H1 (cell line): ENCODE results near the gene ZBTB9. TPM values are rescaled to one million over a fixed set of nuclear protein-coding genes. Genes with fewer than 3 reads are reported as not detected.

Experiments used
- CTCF ChIA-PET: fragments of 300-600 bp; sonication (Branson Sonifier 250); formaldehyde crosslinking; loops from one replicate; lab custom pipeline; 2021; ENCODE audit not compliant: partially characterized antibody; lab: Charles Lee
- POLR2A ChIA-PET: fragments of 300-600 bp; sonication (Branson Sonifier 250); formaldehyde crosslinking; loops from one replicate; lab custom pipeline; 2021; ENCODE audit warnings: inconsistent platforms; ENCODE audit not compliant: partially characterized antibody; lab: Charles Lee
- DNase-seq, 2 experiments: peaks; one replicate each; pipeline versions ENCODE4 v3.0.0 to v3.0.0-alpha.2; 2010 to 2022; ENCODE audit warnings: low spot score in 2 of 2, low read depth in 1 of 2, mixed read lengths in 1 of 2
- FAIRE-seq: peaks from 2 replicates; lab custom pipeline; 2011; peaks lifted over from hg19 to GRCh38; lab: Jason Lieb, UNC
- H2AFZ ChIP-seq: 2 replicates; pipeline ENCODE4 v1.8.1; 2012; ENCODE audit warnings: low read length, inconsistent platforms
- H2AK5ac ChIP-seq: 2 replicates; pipeline ENCODE4 v1.6.1; 2013; ENCODE audit warnings: low read depth, low read length
- H2BK120ac ChIP-seq: replicated peaks from 2 replicates; pipeline ENCODE3; 2013; ENCODE audit warnings: low read depth, low read length, inconsistent platforms
- H2BK12ac ChIP-seq: 2 replicates; pipeline ENCODE4 v1.6.1; 2013; ENCODE audit warnings: low read depth, low read length
- H2BK15ac ChIP-seq: 2 replicates; pipeline ENCODE4 v1.6.1; 2013; ENCODE audit warnings: low read length
- H2BK20ac ChIP-seq: 2 replicates; pipeline ENCODE4 v1.6.1; 2013; ENCODE audit warnings: low read length
- H2BK5ac ChIP-seq: 2 replicates; pipeline ENCODE4 v1.6.1; 2013; ENCODE audit warnings: low read depth, low read length
- H3K14ac ChIP-seq: 2 replicates; pipeline ENCODE4 v1.6.1; 2013; ENCODE audit warnings: inconsistent platforms; ENCODE audit not compliant: insufficient read length
- H3K18ac ChIP-seq: 2 replicates; pipeline ENCODE4 v1.6.1; 2013; ENCODE audit warnings: low read length; ENCODE audit errors: extremely low read depth
- H3K23ac ChIP-seq: 2 replicates; pipeline ENCODE4 v1.6.1; 2013; ENCODE audit warnings: inconsistent platforms; ENCODE audit not compliant: insufficient read length
- H3K23me2 ChIP-seq: 2 replicates; pipeline ENCODE4 v1.6.1; 2013; ENCODE audit warnings: low read depth, low read length
- H3K27ac ChIP-seq: 2 replicates; pipeline ENCODE4 v1.6.1; 2011; ENCODE audit warnings: low read depth, low read length, inconsistent platforms
- H3K27me3 ChIP-seq, 4 experiments: replicated peaks in 1 of 4; 1 replicate in 1 of 4; 2 replicates in 3 of 4; pipeline versions ENCODE4 v1.6.1 to v1.8.1; 2011 to 2013; ENCODE audit warnings: low read length in 3 of 4, mild to moderate bottlenecking in 3 of 4, inconsistent platforms in 2 of 4, mixed read lengths in 2 of 4, moderate library complexity in 1 of 4; ENCODE audit not compliant: control insufficient read depth in 3 of 4, insufficient read depth in 3 of 4; ENCODE audit errors: extremely low read depth in 1 of 4
- H3K36me3 ChIP-seq, 4 experiments: 2 replicates each; pipeline versions ENCODE4 v1.6.1 to v1.8.1; 2011 to 2013; ENCODE audit warnings: mild to moderate bottlenecking in 4 of 4, low read length in 3 of 4, moderate library complexity in 2 of 4, control low read depth in 1 of 4, inconsistent platforms in 1 of 4; ENCODE audit not compliant: insufficient read depth in 4 of 4, control insufficient read depth in 2 of 4
- H3K4ac ChIP-seq: replicated peaks from 2 replicates; pipeline ENCODE3; 2013; ENCODE audit warnings: low read length, low read depth, mixed read lengths, inconsistent platforms; ENCODE audit not compliant: insufficient read length
- H3K4me1 ChIP-seq, 4 experiments: replicated peaks in 1 of 4; 1 replicate in 1 of 4; 2 replicates in 3 of 4; pipeline versions ENCODE4 v1.6.1 to v1.8.1; 2011 to 2013; ENCODE audit warnings: low read length in 3 of 4, inconsistent platforms in 2 of 4, mixed read lengths in 1 of 4; ENCODE audit not compliant: insufficient read depth in 4 of 4, control insufficient read depth in 3 of 4
- H3K4me2 ChIP-seq, 2 experiments: 2 replicates each; pipeline versions ENCODE4 v1.6.1 to v1.8.1; 2011 to 2013; ENCODE audit warnings: low read depth in 2 of 2, low read length in 2 of 2, control low read depth in 1 of 2, inconsistent platforms in 1 of 2, mild to moderate bottlenecking in 1 of 2; ENCODE audit not compliant: insufficient read depth in 1 of 2
- H3K4me3 ChIP-seq, 4 experiments: fragments of 200-600, 300-600 bp in 1 of 4; sonication (generic), shearing (Covaris generic), sonication (Bioruptor Twin) in 1 of 4; 2 replicates each; pipeline versions ENCODE4 v1.5.1 to v1.8.1; 2011 to 2016; ENCODE audit warnings: low read length in 4 of 4, low read depth in 3 of 4, control low read depth in 2 of 4, inconsistent platforms in 2 of 4, mild to moderate bottlenecking in 2 of 4, mixed read lengths in 1 of 4, moderate library complexity in 1 of 4; ENCODE audit not compliant: insufficient read depth in 2 of 4; ENCODE audit errors: extremely low read depth in 1 of 4
- H3K56ac ChIP-seq: replicated peaks from 2 replicates; pipeline ENCODE3; 2013; ENCODE audit warnings: low read depth, mild to moderate bottlenecking, mixed read lengths, low read length, inconsistent platforms; ENCODE audit not compliant: insufficient read length
- H3K79me1 ChIP-seq: 2 replicates; pipeline ENCODE4 v1.6.1; 2013; ENCODE audit warnings: low read depth, low read length, control low read depth
- H3K79me2 ChIP-seq, 2 experiments: 2 replicates each; pipeline versions ENCODE4 v1.6.1 to v1.8.1; 2012 to 2013; ENCODE audit warnings: low read length in 2 of 2, mild to moderate bottlenecking in 2 of 2, inconsistent platforms in 1 of 2; ENCODE audit not compliant: insufficient read depth in 2 of 2, control insufficient read depth in 1 of 2
- H3K9ac ChIP-seq, 4 experiments: replicated peaks in 1 of 4; 1 replicate in 1 of 4; 2 replicates in 3 of 4; pipeline versions ENCODE4 v1.6.1 to v1.8.1; 2011 to 2013; ENCODE audit warnings: low read depth in 3 of 4, low read length in 3 of 4, control low read depth in 2 of 4, mild to moderate bottlenecking in 2 of 4, moderate library complexity in 2 of 4, inconsistent platforms in 1 of 4; ENCODE audit errors: extremely low read depth in 1 of 4
- H3K9me3 ChIP-seq, 2 experiments: 2 replicates each; pipeline versions ENCODE4 v1.6.1 to v1.8.1; 2012 to 2013; ENCODE audit warnings: mild to moderate bottlenecking in 2 of 2, moderate library complexity in 2 of 2, control low read depth in 1 of 2, inconsistent platforms in 1 of 2, low read depth in 1 of 2, low read length in 1 of 2, mixed read lengths in 1 of 2; ENCODE audit not compliant: insufficient read depth in 2 of 2
- H4K20me1 ChIP-seq, 2 experiments: replicated peaks in 1 of 2; 2 replicates each; pipeline versions ENCODE3 to v1.8.1; 2011 to 2013; ENCODE audit warnings: inconsistent platforms in 2 of 2, low read length in 2 of 2, mild to moderate bottlenecking in 1 of 2; ENCODE audit not compliant: insufficient read depth in 2 of 2, control insufficient read depth in 1 of 2
- H4K5ac ChIP-seq: 2 replicates; pipeline ENCODE4 v1.6.1; 2013; ENCODE audit warnings: low read length, low read depth, mixed read lengths, inconsistent platforms; ENCODE audit not compliant: insufficient read length
- H4K8ac ChIP-seq: 2 replicates; pipeline ENCODE4 v1.8.0; 2013; ENCODE audit warnings: mild to moderate bottlenecking, moderate library complexity, low read length, inconsistent platforms; ENCODE audit not compliant: insufficient read depth; ENCODE audit errors: extremely low read depth
- H4K91ac ChIP-seq: replicated peaks from 2 replicates; pipeline ENCODE3; 2013; ENCODE audit warnings: low read length, mixed read lengths, inconsistent platforms; ENCODE audit not compliant: insufficient read length
- ATF3 ChIP-seq: IDR thresholded peaks from 2 replicates; pipeline ENCODE4 v1.6.1; 2011; ENCODE audit warnings: low read depth, mild to moderate bottlenecking, low read length; ENCODE audit not compliant: insufficient read depth
- CBX8 ChIP-seq: fragments of 300-800, 300-1000 bp; sonication (generic); IDR thresholded peaks from 2 replicates; pipeline ENCODE4 v1.7.1; 2016; ENCODE audit warnings: low read depth, low read length, borderline replicate concordance
- CREB1 ChIP-seq: IDR thresholded peaks from 2 replicates; pipeline ENCODE4 v1.6.1; 2012; ENCODE audit warnings: inconsistent platforms
- GABPA ChIP-seq: IDR thresholded peaks from 2 replicates; pipeline ENCODE4 v1.6.1; 2011; ENCODE audit warnings: mild to moderate bottlenecking, low read length, moderate library complexity, borderline replicate concordance; ENCODE audit not compliant: insufficient read depth
- POU5F1 ChIP-seq: IDR thresholded peaks from 2 replicates; pipeline ENCODE4 v1.6.1; 2011; ENCODE audit warnings: low read depth, mild to moderate bottlenecking, low read length, moderate library complexity
- RFX5 ChIP-seq: IDR thresholded peaks from 2 replicates; pipeline ENCODE4 v1.6.1; 2011; ENCODE audit warnings: low read depth, low read length, improper control_type of control experiment, borderline replicate concordance
- SIRT6 ChIP-seq: IDR thresholded peaks from one replicate; pipeline ENCODE4 v1.7.1; 2012; ENCODE audit warnings: low read length, inconsistent platforms
- SIX5 ChIP-seq: IDR thresholded peaks from 2 replicates; pipeline ENCODE4 v1.6.1; 2011; ENCODE audit warnings: mild to moderate bottlenecking, low read depth, low read length
- SP1 ChIP-seq: IDR thresholded peaks from 2 replicates; pipeline ENCODE4 v1.6.1; 2011; ENCODE audit warnings: low read depth, low read length
- SP4 ChIP-seq: IDR thresholded peaks from 2 replicates; pipeline ENCODE4 v1.6.1; 2012; ENCODE audit warnings: low read length, inconsistent platforms
- YY1 ChIP-seq: IDR thresholded peaks from 2 replicates; pipeline ENCODE4 v1.6.1; 2011; ENCODE audit warnings: low read depth, mild to moderate bottlenecking, low read length
- WGBS, 2 experiments: shearing (Covaris generic) in 1 of 2; methylation state at CpG; one replicate each; pipeline versions ENCODE4 v1.1.6 to v1.1.7; 2013 to 2015; ENCODE audit warnings: low lambda C conversion rate in 2 of 2, mixed read lengths in 2 of 2, inconsistent platforms in 1 of 2, low coverage in 1 of 2, missing lambda C conversion rate in 1 of 2; ENCODE audit not compliant: insufficient replicate concordance in 2 of 2, insufficient coverage in 1 of 2, insufficient read length in 1 of 2; ENCODE audit errors: extremely low coverage in 1 of 2, missing lambda C conversion rate in 1 of 2; 5-methylcytosine and 5-hydroxymethylcytosine counted together
- polyA plus RNA-seq, 7 experiments: library from polyadenylated mRNA; depleted of rRNA in 3 of 7; stranded (reverse) in 5 of 7; unstranded in 2 of 7; fragments of >200 nt in 5 of 7; fragments of 200-250 nt in 2 of 7; gene quantifications; 1 replicate in 5 of 7; 2 replicates in 1 of 7; 4 replicates in 1 of 7; pipeline versions ENCODE4 v1.2.1 to v1.2.3, GENCODE V29; 2011 to 2013; ENCODE audit warnings: missing spikeins in 2 of 7, mixed read lengths in 2 of 7
- total RNA-seq: library from RNA; stranded (reverse); fragmentation: NEBNext Ultra II Directional; extraction: Animal tissue kit (Norgen Biotek cat#: 25700); gene quantifications from 2 replicates; pipeline ENCODE4 v1.2.1, GENCODE V29; 2021

The ZBTB9 gene
- total and polyA plus RNA-seq, 2 of the 8 experiments (the other 6 are each of a cell fraction or from before 2014, with no cell fraction given), result 16.9 to 20.2 TPM

- Histone ChIP-seq H2BK20ac (no peak overlapping the region), H4K20me1 (peaks cover 11 to 42% of the 10 kb centered on the region in 2 experiments), H3K79me2 (peaks cover 0 to 4% of the 10 kb centered on the region in 2 experiments; a peak in 1 of 4 replicates), H3K79me1 (0 out of 2 replicates have a peak, but pooled peaks cover 2% of the 10 kb centered on the region), H3K56ac (no peak overlapping the region), H3K14ac (no peak overlapping the region), H3K4ac (no peak overlapping the region), H4K8ac (no peak overlapping the region), H2BK12ac (no peak overlapping the region), H4K5ac (no peak overlapping the region), H3K36me3 (peaks cover 50 to 96% (median 85%) of the 10 kb centered on the region in 4 experiments), H3K18ac (no peak overlapping the region), H3K27ac (no peak overlapping the region), H3K23me2 (no peaks in the 10 kb centered on the region), H3K9me3 (no peaks in the 10 kb centered on the region), H3K27me3 (no peaks in the 10 kb centered on the region), H3K4me1 (no peaks in the 10 kb centered on the region; a peak in 1 of 7 replicates), H3K9ac (no peak overlapping the region), H2AFZ (no peak overlapping the region), H2BK120ac (no peak overlapping the region), H3K4me3 (no peak overlapping the region), H2AK5ac (no peak overlapping the region), H3K4me2 (no peak overlapping the region), H2BK5ac (no peak overlapping the region), H4K91ac (no peak overlapping the region), H3K23ac (no peak overlapping the region), H2BK15ac (no peak overlapping the region)
- FAIRE-seq (no peak), DNase-seq (no peak)
- ChIA-PET CTCF (interaction anchor here (1.7 to 4.7 kb wide), 2 partner anchors 13 to 14 kb away, joined by 3 to 22 read pairs; no protein-coding TSS in a partner anchor), POLR2A (interaction anchor here (4.7 to 14.8 kb wide), 3 partner anchors 9 to 17 kb away, joined by 23 to 381 read pairs (median 35); partner anchors contain the start of gene ZBTB9)
- 89% methylated on average over 17 of the region's 17 CpGs; no CpG with 5 or more reads in 1 of the 2 experiments for WGBS, 2 experiments
- no peak for TF ChIP-seq SIX5
- TF ChIP-seq RFX5, result no peak
- no peak for TF ChIP-seq YY1
- no peak for TF ChIP-seq SIRT6
- no peak for TF ChIP-seq POU5F1
- no peak for TF ChIP-seq SP4
- TF ChIP-seq SP1, result no peak
- no peak for TF ChIP-seq ATF3
- TF ChIP-seq CREB1, result no peak
- no peak for TF ChIP-seq GABPA
- TF ChIP-seq CBX8, result no peak
These were observed 11.4 kb upstream of the ZBTB9 start for GRCh38 chr6:33443025-33443424.
